ENCODE data around the gene HSPA12A.

Gene HSPA12A, protein sequence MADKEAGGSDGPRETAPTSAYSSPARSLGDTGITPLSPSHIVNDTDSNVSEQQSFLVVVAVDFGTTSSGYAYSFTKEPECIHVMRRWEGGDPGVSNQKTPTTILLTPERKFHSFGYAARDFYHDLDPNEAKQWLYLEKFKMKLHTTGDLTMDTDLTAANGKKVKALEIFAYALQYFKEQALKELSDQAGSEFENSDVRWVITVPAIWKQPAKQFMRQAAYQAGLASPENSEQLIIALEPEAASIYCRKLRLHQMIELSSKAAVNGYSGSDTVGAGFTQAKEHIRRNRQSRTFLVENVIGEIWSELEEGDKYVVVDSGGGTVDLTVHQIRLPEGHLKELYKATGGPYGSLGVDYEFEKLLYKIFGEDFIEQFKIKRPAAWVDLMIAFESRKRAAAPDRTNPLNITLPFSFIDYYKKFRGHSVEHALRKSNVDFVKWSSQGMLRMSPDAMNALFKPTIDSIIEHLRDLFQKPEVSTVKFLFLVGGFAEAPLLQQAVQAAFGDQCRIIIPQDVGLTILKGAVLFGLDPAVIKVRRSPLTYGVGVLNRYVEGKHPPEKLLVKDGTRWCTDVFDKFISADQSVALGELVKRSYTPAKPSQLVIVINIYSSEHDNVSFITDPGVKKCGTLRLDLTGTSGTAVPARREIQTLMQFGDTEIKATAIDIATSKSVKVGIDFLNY

DNA sequence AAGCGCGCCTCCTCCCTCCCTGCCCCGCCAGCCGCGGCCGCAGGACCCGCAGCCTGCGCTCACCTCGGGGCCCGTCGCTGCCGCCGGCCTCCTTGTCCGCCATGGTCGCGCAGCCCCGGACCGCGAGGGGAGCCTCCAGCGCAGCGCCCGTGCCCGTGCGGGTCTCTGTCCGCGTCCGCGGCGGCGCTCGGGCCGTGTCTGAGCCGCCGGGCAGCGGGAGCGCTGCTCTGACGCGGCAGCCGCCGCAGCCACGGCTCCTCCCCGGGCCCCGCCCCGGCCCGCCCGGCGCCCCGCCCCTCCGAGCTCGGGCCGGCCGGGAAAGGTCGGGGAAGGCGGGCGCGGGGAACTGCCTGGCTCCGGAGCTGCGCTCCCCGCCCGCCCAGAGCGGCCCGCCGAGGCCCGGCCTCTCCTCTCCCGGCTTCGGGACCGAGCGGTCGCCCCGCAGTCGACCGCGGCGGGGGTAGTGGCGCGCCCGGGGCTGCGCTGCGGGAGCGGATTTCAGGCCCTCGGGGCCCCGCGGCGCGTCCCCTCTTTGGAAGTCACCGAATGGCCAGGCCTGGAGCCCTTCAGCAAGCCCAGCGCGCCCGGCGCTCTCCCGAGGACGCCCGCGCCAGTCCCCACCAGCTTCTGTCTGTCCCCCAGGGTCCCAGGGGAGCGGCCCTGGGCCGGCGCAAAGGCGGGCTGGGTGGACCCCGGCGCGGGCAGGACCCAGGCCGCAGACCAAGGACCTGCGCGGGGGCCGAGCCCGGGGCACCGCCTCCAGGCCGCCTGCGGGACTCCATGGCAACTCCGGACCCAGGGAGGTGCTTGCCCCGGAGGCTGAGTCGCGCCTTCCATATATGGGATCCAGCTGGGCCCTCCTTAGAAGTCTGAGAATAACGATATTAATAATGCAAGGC is at the start of gene HSPA12A:
Gene HSPA12A (minus strand): TSS at position 200 of the 899 bp plus-strand sequence. CDS start 97 bp downstream, at position 103.
- DNase-seq = peak; percentile 58

DNA sequence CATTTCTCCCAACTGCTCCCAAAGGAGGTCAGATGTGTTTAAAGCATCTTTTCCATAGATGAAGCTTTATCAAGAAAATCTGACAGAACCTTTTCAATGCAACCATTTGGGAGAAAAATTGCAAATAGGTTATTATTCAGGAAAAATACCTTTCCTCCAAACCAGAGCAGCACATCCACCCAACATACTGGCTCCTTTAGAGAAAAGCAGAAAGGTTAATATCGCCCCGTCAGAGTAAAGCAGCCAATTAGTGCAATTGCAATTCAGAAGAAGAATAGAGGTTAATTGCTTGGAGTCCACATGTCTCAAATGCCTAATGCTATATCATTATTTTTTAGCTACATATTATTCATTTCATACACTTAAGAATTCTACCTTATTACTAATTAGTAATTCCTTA is 48.9 kb upstream of the HSPA12A start:
- no peak for DNase-seq

DNA sequence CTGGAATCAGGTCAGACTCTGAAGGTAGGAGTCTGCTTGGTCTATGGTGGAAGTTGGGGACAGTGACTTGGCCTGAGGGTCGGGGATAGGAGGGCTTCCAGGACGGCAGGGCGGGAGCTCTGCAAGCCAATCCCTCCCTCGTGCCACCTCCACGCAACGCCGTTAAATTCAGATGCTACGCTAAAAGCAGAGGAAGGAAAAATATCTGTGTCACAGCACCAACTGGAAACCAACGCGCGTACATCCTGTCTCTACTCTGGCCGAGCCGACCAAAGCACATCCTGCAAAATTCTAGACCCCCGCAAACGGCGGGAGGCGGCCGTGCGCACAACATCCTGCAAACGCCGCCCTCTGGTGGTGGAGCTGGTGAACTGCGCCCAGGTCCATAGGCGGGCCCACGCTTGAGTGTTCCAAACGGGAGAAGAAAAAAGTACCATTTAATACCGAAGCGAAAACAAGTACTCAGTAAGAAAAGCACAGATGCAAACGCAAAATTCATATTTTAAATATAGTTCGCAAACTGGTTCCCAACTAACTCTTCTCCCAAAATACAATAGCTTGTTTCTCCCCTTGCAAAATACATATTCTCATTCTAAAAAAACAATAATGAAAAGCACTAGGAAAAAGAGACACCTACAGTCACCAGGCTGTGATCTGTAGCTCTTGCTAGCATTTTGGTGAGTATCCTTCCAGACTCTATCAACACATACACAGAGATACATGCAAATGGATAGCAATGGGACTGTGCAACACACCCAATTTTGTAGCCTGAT is 45.7 kb upstream of the HSPA12A start:
- peak; percentile 57 for DNase-seq

DNA sequence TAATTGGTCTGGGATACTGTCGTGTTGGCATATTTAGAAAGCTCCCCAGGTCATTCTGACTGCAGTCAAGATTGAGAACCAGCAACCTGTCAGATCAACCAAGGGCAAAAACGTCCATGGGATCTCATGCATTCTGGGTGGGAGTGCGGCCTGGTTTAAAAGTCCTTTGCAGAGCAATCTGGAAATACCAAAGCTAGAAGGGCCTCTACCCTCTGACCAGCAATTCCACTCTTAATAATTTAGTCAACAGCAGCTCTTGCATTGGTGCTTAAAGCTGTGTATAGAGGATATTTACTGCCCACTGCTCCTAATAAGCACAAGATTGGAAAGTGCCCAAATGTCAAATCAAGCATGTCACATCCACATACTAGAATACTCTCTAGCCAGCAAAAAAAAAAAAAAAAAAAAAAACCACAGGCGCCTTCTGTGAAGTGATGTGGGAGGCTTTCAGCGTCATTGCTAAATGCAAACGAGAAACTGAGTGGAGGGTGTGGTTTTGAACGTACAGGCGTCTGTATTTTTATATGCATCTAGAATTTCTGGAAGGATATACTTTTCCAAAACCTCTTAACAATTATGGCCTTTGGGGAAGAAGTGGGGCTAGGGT is 44.8 kb upstream of the HSPA12A start:
- DNase-seq = no peak

DNA sequence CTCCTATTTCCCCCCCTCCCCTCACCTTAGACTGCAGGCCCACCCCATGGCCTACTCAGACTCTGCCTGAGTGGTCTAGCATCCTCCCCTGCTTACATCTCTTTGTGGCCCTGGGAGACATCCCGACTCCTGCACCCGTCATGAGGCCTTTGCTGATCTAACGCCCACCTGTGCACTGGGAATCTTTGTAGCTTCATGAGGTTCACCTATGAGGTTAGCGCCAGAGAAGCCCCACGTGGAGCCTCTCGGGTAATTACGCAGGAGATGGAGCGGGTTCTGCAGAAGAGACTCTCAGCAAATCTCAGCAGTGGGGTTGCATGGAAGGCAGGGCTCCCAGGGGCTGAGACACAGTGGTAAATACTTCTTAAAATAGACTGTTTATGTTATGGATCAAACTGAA is 43.5 kb upstream of the HSPA12A start:
- DNase-seq = no peak

DNA sequence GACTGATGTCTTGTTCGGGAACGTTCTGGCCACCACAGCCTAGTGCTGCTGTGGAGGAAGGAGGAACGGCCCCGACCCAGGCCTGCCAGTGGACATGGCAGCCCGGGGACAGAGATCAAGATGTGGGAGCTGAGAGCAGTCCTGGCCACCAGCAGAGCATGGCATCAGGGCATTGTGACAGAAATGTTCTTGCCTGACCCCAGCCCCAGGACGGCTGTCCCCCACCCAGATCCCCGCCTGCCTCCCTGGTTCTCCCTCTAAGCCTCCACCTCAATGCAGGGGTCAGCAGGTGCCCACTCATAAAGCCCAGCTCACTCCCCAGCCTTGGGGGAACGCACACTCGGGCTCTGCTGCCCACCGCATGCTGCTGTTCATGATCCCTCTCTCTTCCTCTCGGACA is 42.9 kb upstream of the HSPA12A start:
- no peak for DNase-seq

DNA sequence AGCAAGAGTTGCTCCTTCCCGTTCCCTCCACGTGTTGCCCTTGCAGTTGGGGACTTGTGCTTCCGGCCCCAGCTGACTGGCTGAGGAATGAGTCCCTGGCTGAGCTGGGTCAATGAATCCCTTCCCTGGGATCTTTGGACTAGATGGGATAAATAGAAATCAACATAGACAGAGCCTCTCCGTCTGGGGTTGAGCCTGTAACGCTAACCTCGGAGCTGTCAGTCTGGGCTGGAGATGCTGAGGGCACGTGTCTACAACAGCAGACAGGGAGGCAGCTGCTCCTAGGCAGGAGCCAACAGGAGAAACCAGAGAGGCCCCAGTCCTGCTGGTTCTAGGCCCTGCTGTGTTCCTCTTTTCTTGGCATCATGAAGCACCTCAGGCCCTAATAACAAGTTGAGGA is 42.3 kb upstream of the HSPA12A start:
- DNase-seq = no peak

DNA sequence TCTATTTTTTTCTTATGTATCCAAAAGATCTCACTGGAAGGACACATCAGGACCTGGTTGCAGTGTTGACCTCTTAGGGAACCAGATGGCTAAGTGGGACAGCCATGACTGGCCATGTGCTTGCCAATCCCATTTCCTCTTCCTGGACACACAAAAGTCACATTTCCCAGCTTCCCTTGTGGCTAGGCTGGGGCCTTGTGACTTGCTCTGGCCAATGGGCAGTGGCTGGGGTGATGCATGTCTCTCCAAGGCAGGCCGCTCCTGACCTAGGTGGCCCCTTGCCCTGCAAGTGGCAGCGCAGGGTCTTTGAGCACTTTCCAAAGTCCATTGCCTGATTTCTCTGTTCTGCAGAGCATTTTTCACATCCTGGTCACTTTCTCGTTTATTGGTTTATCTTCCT is 41.7 kb upstream of the HSPA12A start:
- no peak for DNase-seq

DNA sequence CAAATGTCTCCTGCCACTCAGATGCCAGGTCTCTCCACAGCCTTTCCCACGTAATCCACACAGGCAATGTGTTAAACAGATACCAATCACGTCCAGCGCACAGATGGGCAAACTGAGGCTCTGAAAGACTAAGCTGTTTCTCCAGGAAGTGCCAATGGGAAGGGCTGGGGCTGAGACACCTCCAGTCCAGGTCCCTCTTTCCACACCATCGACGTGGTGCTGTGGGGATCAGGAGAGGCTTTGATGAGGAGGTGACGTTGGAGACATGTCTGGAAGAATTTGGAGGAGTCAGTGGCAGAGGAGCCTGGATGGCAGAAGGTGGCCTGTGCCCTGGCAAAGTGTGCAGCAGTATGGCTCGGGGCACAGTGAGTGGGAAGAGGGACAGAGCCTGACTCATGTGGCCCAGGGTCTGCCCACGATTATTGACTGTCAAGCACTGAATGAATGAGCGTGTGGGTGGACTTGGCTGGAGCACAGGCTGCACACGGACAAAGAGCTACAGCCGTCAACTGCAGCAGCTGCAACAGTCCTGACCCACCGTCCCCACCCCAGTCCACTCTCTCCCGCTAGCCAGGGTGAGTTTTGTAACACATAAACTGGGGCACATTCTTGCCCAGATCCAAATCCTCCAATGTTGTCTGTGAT is 40.8 kb upstream of the HSPA12A start:
- no peak for DNase-seq

DNA sequence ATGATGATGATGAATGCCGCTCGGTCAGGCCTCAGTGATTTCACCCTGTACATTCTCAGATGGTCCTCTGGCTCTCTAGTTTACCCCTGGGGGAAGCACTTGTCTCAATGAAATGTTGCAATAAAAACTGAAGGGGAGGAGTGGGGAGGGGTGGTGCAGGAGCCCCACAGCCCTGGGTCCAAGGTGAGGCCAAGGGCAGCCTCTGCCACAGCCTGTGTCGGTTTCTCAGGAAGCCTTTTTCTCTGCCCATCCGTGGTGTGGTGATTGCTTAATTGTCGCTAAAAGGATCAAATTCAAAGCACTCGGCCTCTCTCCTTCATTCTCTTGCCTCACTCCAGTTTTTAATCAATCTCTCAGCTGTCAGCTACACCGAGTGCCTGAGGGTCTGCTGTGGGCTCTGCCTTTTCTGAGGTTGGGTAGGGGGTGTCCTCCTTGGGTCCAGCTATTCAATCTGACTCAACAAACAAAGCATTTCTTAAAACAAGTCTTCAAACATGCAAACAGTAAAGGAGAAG is 39.1 kb upstream of the HSPA12A start:
- no peak for DNase-seq

DNA sequence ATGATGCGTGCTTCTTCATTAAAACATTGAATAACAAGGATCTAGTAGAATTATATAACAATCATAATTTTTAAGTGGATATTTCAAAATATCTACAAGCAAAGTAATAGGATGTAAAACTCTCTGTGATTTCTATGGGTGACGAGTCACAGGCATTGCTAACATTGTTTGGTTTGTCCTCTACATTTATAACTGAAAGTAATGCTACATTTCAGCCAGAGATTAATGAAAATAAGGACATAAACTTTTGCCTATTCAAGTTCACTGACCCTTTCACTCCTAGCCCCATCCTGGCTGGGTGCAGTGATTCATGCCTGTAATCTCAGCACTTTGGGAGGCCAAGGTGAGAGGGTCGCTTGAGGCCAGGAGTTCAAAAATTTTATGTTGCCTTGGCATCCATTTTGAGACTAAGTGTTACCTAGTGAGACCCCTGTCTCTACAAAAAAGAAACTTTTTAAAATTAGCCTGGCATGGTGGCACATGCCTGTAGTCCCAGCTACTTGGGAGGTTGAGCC is 38.4 kb upstream of the HSPA12A start:
- no peak for DNase-seq

DNA sequence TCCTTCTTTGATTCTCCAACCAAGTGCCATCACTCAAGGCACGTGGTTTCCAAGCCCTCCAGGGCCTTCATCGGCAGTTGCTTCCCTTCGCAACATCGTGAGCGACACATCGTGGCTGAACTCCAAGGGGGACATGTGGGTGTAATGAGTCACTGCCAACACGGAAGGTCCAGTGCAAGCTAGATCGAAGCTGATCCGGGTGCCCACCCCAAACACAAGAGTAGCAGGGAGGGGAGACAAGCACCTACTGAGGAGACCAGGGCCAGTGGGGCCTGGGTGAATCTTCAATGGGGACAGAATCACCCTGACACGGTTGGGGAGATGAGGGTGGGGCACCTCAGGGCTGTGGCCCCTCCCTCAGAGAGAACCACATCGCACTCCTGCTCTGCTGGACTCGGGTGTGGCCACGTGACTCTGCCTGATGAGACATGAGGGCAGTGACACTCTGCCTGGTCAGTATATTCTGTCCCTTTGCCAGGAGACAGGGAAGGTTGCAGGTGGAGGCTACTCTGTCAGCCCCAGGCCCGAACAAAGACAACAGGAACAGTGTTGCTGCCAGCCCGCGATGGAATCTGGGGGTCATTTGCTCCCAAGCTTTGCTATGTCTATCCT is 36.8 kb upstream of the HSPA12A start:
- DNase-seq = no peak

DNA sequence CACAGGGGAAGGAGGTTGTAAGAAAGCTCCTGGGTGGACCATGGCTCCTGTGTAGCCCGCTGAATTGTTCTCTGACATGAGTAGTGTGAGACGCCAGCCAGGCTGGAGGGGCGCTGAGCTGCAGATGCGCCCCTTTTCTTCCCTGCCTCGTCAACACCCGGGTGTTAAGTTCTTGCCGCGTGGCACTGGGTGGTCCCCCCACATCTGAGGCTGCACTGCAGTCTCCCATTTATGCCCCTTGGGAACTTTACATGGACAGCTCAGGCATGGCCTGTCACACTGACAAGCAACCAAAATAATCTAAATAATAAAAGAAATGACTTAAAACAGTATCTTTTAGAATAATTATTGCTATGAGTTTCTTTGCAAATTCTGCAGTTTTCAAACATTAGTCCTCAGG is 34.6 kb upstream of the HSPA12A start:
- DNase-seq = no peak

DNA sequence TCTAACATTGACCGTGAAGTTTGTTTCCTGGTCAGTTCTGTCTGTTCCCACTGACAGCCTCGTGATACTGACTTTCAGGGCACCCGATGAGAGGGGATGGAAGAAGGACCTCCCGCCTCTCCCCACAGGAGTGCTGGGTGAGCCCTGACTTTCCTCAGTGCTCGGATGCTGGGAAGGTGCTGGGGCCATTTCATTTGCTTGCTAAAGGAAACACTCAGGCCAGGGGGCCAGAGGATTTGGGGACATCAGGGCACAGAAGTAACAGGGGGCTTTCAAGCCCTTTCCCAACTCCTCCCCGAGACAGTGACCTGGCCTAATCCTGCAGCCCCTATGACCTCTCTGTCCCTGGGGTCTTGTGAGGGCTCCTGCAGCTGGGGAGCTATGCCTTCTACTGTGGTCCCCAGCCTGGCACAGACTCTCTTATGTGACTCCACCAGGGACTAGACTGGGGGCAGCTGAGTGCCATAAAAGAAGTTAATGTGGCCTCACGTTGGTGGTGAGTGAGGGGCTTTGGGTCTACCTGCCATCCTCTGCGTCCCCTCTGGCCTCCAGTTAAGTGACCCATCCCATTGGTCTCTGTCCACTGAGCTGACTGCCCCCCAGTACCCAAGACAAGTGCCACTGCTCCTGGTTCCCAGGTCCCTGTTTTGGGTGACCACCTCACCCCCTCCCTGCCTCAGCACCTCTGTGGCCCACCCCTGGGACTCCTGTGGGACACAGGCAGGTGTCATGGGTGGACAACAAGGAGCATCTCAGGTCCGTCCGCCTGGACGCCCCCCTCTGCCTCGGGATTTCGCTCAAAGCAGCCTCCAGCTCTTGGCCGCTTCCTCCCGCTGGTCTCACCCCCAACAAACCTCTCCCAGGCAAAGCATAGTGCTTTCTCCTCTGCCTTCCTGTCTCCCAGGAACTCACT is 33.4 kb upstream of the HSPA12A start:
- DNase-seq = no peak

DNA sequence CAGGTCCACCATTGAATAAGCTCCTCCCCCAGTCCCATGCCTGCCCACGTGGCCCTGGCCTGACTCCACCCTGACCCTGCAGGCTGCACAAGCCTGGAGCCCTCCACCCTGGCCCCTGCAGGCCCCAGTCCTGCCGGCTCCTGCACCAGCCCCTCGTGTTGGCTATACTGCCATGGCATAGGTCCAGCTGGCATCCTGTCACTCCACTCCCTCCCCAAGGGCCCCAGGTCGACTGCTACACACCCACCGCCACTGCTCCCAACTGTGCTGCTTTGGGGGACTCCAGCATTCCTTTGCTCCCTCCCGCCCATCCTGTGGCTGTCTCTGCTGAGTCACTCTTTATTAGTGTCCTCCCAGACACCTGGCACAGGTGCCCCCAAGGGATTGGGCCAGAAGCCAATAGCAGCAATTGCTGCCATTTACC is 32.4 kb upstream of the HSPA12A start:
- no peak for DNase-seq

DNA sequence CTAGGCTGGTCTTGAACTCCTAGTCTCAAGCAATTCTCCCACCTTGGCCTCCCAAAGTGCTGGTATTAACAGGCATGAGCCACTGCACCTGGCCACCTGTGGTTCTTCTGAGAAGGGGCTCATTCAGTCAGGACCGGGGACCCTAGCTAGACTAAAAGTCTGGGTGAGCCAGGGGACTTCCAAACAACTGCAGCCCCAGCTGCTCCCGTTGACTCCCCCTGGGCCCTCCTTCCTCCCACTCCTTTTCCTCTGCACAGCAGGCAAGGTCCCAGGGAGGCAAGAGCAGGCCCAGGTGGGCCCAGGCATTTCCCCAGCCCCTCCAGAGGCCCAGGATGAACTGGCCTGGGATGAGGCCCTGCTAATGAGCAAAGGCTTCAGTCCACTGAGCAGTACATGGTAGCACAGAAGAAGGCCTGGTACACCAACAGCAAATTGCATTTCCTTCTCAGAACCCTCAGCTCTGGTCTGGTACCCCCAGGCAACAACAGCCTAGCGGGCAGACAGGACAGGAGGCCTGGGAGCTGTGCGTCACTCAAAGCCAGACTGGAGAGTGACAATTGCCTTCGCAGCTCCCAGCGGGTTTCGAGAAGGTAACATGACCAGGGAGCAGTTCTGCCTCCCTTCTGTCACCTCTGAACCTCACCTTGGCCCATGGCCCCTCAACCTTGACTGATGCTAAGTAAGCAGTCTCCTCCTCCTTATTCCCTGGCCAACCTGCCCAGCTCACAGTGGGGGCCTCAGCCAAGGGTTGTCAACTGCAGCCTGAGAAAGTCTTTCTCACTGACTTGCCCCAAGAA is 30.7 kb upstream of the HSPA12A start:
- DNase-seq = no peak

DNA sequence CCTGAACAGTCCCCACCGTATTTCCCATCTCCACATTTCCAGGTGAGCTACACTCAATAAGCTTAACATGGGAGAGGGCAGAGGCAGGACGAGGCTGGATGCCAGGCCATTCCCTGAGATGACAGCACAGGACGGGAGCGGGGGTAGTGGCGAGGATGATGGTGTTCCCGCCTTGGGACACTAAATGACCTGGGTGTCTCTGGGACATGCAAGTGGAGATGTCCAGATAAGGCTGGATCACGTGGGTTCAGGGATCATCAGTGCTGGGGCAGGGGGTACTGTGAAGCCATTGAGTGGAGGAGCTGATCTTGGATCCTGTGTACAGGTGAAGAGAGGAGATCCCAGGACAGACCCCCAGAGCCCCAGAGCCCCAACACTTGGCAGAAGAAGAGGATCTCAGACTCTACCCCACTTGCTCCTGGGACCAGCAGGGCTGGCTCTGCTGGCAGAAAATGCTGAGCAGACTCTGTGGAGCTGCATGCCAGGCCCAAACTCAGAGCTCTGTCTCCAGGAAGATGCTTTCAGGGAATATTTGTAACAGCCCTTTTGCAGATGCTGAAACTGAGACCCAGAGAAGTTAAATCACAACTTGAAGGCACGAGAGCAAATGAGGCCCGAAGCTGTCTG is 29.7 kb upstream of the HSPA12A start:
- no peak for DNase-seq

All from NCI-H146 (cell line).